ENCODE results near the gene FCGR1A.
"Not testable (repeated sequence)": the region's sequence is repeated elsewhere in the genome, so short reads cannot be mapped to it uniquely, and the experiment has no call there.

The FCGR1A gene

DNA sequence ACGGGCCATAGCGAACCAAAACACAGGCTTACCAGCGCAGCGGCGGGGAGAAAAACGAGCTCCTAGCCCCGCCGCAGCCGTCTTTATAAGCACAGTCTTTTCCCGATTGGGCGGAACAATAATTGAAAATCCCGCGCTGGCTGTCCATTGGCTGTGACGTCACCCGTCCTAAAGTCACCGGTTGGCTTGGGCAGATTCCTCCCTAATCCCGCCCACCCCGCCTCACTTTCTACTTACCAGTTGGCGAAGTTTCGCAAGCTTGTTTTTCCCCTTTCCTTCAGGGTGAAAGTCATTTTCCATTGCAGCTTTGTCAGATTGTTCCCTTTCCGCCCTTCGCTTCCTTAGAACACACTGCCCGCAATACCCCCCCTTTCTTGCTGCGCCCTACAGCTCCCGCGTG lies 58.7 kb downstream of the FCGR1A start:
- not testable (repeated sequence) for DNase-seq

Measured in hippocampal formation (tissue), 2 donors.